ENCODE data around the gene GALR2.
"Not testable (repeated sequence)": the region's sequence is repeated elsewhere in the genome, so short reads cannot be mapped to it uniquely, and the experiment has no call there.

Gene GALR2

GRCh38 chr17:76053246-76054111, 21.1 kb upstream of the GALR2 start:
- H3K9ac ChIP-seq (ENCODE audit: low read length): no peak overlapping the region
- no peaks in the 10 kb centered on the region for H3K9me3 ChIP-seq (ENCODE audit: control insufficient read depth, low read length)
- peaks cover 21% of the 10 kb centered on the region for H3K4me1 ChIP-seq (ENCODE audit: control insufficient read depth, insufficient read depth, low read length)
- no peaks in the 10 kb centered on the region for H3K27me3 ChIP-seq (ENCODE audit: control insufficient read depth, insufficient read depth, low read length)
- peaks cover 20% of the 10 kb centered on the region for H3K36me3 ChIP-seq (ENCODE audit: control insufficient read depth, insufficient read depth, low read length)
- H3K4me3 ChIP-seq (ENCODE audit: low read length): no peak overlapping the region

GRCh38 chr17:76054112-76054476, 20.5 kb upstream of the GALR2 start:
- Histone ChIP-seq H3K27me3 (ENCODE audit: control insufficient read depth, insufficient read depth, low read length) (no peaks in the 10 kb centered on the region), H3K36me3 (ENCODE audit: control insufficient read depth, insufficient read depth, low read length) (peaks cover 18% of the 10 kb centered on the region), H3K9me3 (ENCODE audit: control insufficient read depth, low read length) (no peaks in the 10 kb centered on the region), H3K4me3 (ENCODE audit: low read length) (no peak overlapping the region), H3K9ac (ENCODE audit: low read length) (no peak overlapping the region), H3K4me1 (ENCODE audit: control insufficient read depth, insufficient read depth, low read length) (peaks cover 21% of the 10 kb centered on the region)

- no peaks in the 10 kb centered on the region for H3K9me3 ChIP-seq (ENCODE audit: control insufficient read depth, low read length)
- peaks cover 13% of the 10 kb centered on the region for H3K4me1 ChIP-seq (ENCODE audit: control insufficient read depth, insufficient read depth, low read length)
- H3K36me3 ChIP-seq (ENCODE audit: control insufficient read depth, insufficient read depth, low read length): peaks cover 21% of the 10 kb centered on the region
These were observed 17.7 kb upstream of the GALR2 start for GRCh38 chr17:76056882-76057281.

GRCh38 chr17:76058264-76058663, 16.3 kb upstream of the GALR2 start:
- not testable (repeated sequence) for H3K9me3 ChIP-seq (ENCODE audit: control insufficient read depth, low read length)

More at GRCh38 chr17:76056882-76057281, 17.7 kb upstream of the GALR2 start:
- Histone ChIP-seq H3K27me3 (ENCODE audit: control insufficient read depth, insufficient read depth, low read length) (no peaks in the 10 kb centered on the region), H3K9ac (ENCODE audit: low read length) (no peak overlapping the region), H3K4me3 (ENCODE audit: low read length) (no peak overlapping the region)

GRCh38 chr17:76063875-76064546, 10.6 kb upstream of the GALR2 start:
- H3K9me3 ChIP-seq (ENCODE audit: control insufficient read depth, low read length): no peaks in the 10 kb centered on the region
- peaks cover 28% of the 10 kb centered on the region for H3K36me3 ChIP-seq (ENCODE audit: control insufficient read depth, insufficient read depth, low read length)

More at GRCh38 chr17:76058264-76058663, 16.3 kb upstream of the GALR2 start:
- not testable (repeated sequence) for H3K9ac ChIP-seq (ENCODE audit: low read length); H3K27me3 ChIP-seq (ENCODE audit: control insufficient read depth, insufficient read depth, low read length); H3K4me3 ChIP-seq (ENCODE audit: low read length); H3K4me1 ChIP-seq (ENCODE audit: control insufficient read depth, insufficient read depth, low read length)
- H3K36me3 ChIP-seq (ENCODE audit: control insufficient read depth, insufficient read depth, low read length): peaks cover 21% of the 10 kb centered on the region

GRCh38 chr17:76065775-76066174, 8.8 kb upstream of the GALR2 start:
- no peak overlapping the region for H3K4me3 ChIP-seq (ENCODE audit: low read length)
- H3K9me3 ChIP-seq (ENCODE audit: control insufficient read depth, low read length): no peaks in the 10 kb centered on the region
- H3K36me3 ChIP-seq (ENCODE audit: control insufficient read depth, insufficient read depth, low read length): peaks cover 22% of the 10 kb centered on the region
- no peaks in the 10 kb centered on the region for H3K27me3 ChIP-seq (ENCODE audit: control insufficient read depth, insufficient read depth, low read length)
- no peak overlapping the region for H3K9ac ChIP-seq (ENCODE audit: low read length)
- peaks cover 3% of the 10 kb centered on the region for H3K4me1 ChIP-seq (ENCODE audit: control insufficient read depth, insufficient read depth, low read length)

More at GRCh38 chr17:76063875-76064546, 10.6 kb upstream of the GALR2 start:
- Histone ChIP-seq H3K9ac (ENCODE audit: low read length) (no peak overlapping the region), H3K4me3 (ENCODE audit: low read length) (no peak overlapping the region), H3K4me1 (ENCODE audit: control insufficient read depth, insufficient read depth, low read length) (no peaks in the 10 kb centered on the region), H3K27me3 (ENCODE audit: control insufficient read depth, insufficient read depth, low read length) (no peaks in the 10 kb centered on the region)

- peaks cover 13% of the 10 kb centered on the region for H3K4me1 ChIP-seq (ENCODE audit: control insufficient read depth, insufficient read depth, low read length)
These were observed 2.9 kb upstream of the GALR2 start for GRCh38 chr17:76071531-76072147.

GRCh38 chr17:76072148-76072858, 2.3 kb upstream of the GALR2 start, which contains the start of gene SRP68:
SRP68 (minus strand) TSS chr17:76072517; CDS start chr17:76072491, 26 bp downstream.
- Histone ChIP-seq H3K36me3 (ENCODE audit: control insufficient read depth, insufficient read depth, low read length) (no peaks in the 10 kb centered on the region), H3K9me3 (ENCODE audit: control insufficient read depth, low read length) (no peaks in the 10 kb centered on the region), H3K4me3 (ENCODE audit: low read length) (peak within 1 kb of the TSS; percentile 85), H3K27me3 (ENCODE audit: control insufficient read depth, insufficient read depth, low read length) (peaks cover 39% of the 10 kb centered on the region), H3K9ac (ENCODE audit: low read length) (peak within 1 kb of the TSS; percentile 71), H3K4me1 (ENCODE audit: control insufficient read depth, insufficient read depth, low read length) (peaks cover 20% of the 10 kb centered on the region)

More at GRCh38 chr17:76071531-76072147, 2.9 kb upstream of the GALR2 start:
- H3K27me3 ChIP-seq (ENCODE audit: control insufficient read depth, insufficient read depth, low read length): peaks cover 33% of the 10 kb centered on the region
- no peaks in the 10 kb centered on the region for H3K36me3 ChIP-seq (ENCODE audit: control insufficient read depth, insufficient read depth, low read length)
- peak overlapping the region; percentile 54 for H3K4me3 ChIP-seq (ENCODE audit: low read length)
- H3K9ac ChIP-seq (ENCODE audit: low read length): peak overlapping the region; percentile 68
- H3K9me3 ChIP-seq (ENCODE audit: control insufficient read depth, low read length): no peaks in the 10 kb centered on the region

GRCh38 chr17:76075364-76076145, 974 bp downstream of the GALR2 start:
- H3K4me1 ChIP-seq (ENCODE audit: control insufficient read depth, insufficient read depth, low read length): peaks cover 28% of the 10 kb centered on the region
- no peak overlapping the region for H3K4me3 ChIP-seq (ENCODE audit: low read length)
- no peak overlapping the region for H3K9ac ChIP-seq (ENCODE audit: low read length)
- no peaks in the 10 kb centered on the region for H3K36me3 ChIP-seq (ENCODE audit: control insufficient read depth, insufficient read depth, low read length)
- peaks cover 72% of the 10 kb centered on the region for H3K27me3 ChIP-seq (ENCODE audit: control insufficient read depth, insufficient read depth, low read length)
- H3K9me3 ChIP-seq (ENCODE audit: control insufficient read depth, low read length): no peaks in the 10 kb centered on the region

GRCh38 chr17:76076146-76076764, 1.7 kb downstream of the GALR2 start:
- H3K4me1 ChIP-seq (ENCODE audit: control insufficient read depth, insufficient read depth, low read length): peaks cover 22% of the 10 kb centered on the region
- H3K4me3 ChIP-seq (ENCODE audit: low read length): no peak overlapping the region
- no peaks in the 10 kb centered on the region for H3K36me3 ChIP-seq (ENCODE audit: control insufficient read depth, insufficient read depth, low read length)
- H3K27me3 ChIP-seq (ENCODE audit: control insufficient read depth, insufficient read depth, low read length): peaks cover 74% of the 10 kb centered on the region
- H3K9ac ChIP-seq (ENCODE audit: low read length): no peak overlapping the region
- no peaks in the 10 kb centered on the region for H3K9me3 ChIP-seq (ENCODE audit: control insufficient read depth, low read length)

Measured in mucosa of stomach (tissue), 1 donor.